ENCODE data around the gene XRN1. TPM values are rescaled to one million over a fixed set of nuclear protein-coding genes. Genes with fewer than 3 reads are reported as not detected.
"Not testable (repeated sequence)": the region's sequence is repeated elsewhere in the genome, so short reads cannot be mapped to it uniquely, and the experiment has no call there.

The XRN1 gene
- total and polyA plus RNA-seq, 2 donors (not counting 1 experiment from before 2014, with no cell fraction given) = 6.3 to 91.8 TPM

DNA sequence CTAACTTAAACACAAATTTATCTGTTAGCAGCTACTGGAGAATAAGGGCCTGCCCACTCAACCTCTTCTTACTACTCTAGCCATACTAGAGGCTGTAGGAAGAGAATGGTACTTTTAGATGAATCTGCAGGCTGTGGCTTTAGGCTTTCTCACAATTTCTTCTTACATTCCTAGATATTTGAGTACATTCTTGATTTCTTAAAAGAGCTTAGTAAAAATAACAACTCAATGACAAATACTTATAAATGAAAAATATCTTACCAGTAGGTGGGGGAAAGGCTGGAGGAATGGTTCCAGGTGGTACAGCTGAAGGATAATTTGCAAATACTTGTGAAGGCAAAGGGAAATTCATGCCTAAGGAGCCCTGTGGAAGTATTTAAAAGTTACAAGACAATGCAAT lies 129.5 kb downstream of the XRN1 start:
- intact Hi-C loops (cut with micrococcal nuclease) = no loop called here
- H3K9ac ChIP-seq (ENCODE audit: low read length) = no peak overlapping the region
- H3K4me3 Mint-ChIP-seq = no peak overlapping the region
- H3K9me3 ChIP-seq (ENCODE audit: control extremely low read depth in 1 of 3, control insufficient read depth in 2 of 3, insufficient read depth in 1 of 3, low read length in 2 of 3) = no peaks in the 10 kb centered on the region
- H3K27me3 ChIP-seq (replicated peaks in 1 of 4; ENCODE audit: control extremely low read depth in 1 of 4, control insufficient read depth in 3 of 4, insufficient read depth in 4 of 4, low read length in 3 of 4) = no peaks in the 10 kb centered on the region
- peaks cover 0 to 15% of the 10 kb centered on the region in 2 experiments for H3K36me3 ChIP-seq (replicated peaks in 1 of 2; ENCODE audit: control extremely low read depth in 1 of 2, control insufficient read depth in 1 of 2, extremely low read depth in 1 of 2, insufficient read depth in 2 of 2, low read length in 1 of 2)
- no peak overlapping the region for H3K4me2 ChIP-seq (replicated peaks; ENCODE audit: low read depth, low read length, poor library complexity, severe bottlenecking)
- no peak overlapping the region for H3K27ac ChIP-seq (ENCODE audit: low read length in 2 of 2)
- CTCF ChIA-PET = interaction anchor here (0.6 kb wide), 1 partner anchor 278 kb away, joined by 3 read pairs; no protein-coding TSS in a partner anchor
- H3K4me1 ChIP-seq (ENCODE audit: control insufficient read depth in 2 of 2, insufficient read depth in 2 of 2, low read length in 2 of 2) = no peaks in the 10 kb centered on the region
- H3K27me3 Mint-ChIP-seq = no peaks in the 10 kb centered on the region
- no peak overlapping the region for H3K4me3 ChIP-seq (ENCODE audit: control extremely low read depth in 1 of 5, extremely low read depth in 1 of 5, insufficient read depth in 1 of 5, low read depth in 2 of 5, low read length in 4 of 5)
- H4K20me1 ChIP-seq (ENCODE audit: control insufficient read depth, insufficient read depth, low read length, poor library complexity, severe bottlenecking) = no peaks in the 10 kb centered on the region
- H3K9me3 Mint-ChIP-seq (ENCODE audit: insufficient read depth) = no peaks in the 10 kb centered on the region
- no peak overlapping the region for H3K27ac Mint-ChIP-seq
- TF ChIP-seq, protein P1, sequence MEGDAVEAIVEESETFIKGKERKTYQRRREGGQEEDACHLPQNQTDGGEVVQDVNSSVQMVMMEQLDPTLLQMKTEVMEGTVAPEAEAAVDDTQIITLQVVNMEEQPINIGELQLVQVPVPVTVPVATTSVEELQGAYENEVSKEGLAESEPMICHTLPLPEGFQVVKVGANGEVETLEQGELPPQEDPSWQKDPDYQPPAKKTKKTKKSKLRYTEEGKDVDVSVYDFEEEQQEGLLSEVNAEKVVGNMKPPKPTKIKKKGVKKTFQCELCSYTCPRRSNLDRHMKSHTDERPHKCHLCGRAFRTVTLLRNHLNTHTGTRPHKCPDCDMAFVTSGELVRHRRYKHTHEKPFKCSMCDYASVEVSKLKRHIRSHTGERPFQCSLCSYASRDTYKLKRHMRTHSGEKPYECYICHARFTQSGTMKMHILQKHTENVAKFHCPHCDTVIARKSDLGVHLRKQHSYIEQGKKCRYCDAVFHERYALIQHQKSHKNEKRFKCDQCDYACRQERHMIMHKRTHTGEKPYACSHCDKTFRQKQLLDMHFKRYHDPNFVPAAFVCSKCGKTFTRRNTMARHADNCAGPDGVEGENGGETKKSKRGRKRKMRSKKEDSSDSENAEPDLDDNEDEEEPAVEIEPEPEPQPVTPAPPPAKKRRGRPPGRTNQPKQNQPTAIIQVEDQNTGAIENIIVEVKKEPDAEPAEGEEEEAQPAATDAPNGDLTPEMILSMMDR (IDR thresholded peaks at IDR 0.05) = no peak
- no peak for TF ChIP-seq EZH2 (IDR thresholded peaks at IDR 0.05; ENCODE audit: borderline replicate concordance, insufficient read depth, low read depth, low read length, poor library complexity, severe bottlenecking)
- no peaks in the 10 kb centered on the region for H3K79me2 ChIP-seq (ENCODE audit: control insufficient read depth, insufficient read depth, low read length)
- DNase-seq = no peak
- ATAC-seq (ENCODE audit: low read depth) = no peak
- POLR2A ChIA-PET = no interaction called here
- no peak overlapping the region for H2AFZ ChIP-seq (ENCODE audit: insufficient read depth, low read depth, low read length, poor library complexity, severe bottlenecking)
- no peaks in the 10 kb centered on the region for H3K4me1 Mint-ChIP-seq

DNA sequence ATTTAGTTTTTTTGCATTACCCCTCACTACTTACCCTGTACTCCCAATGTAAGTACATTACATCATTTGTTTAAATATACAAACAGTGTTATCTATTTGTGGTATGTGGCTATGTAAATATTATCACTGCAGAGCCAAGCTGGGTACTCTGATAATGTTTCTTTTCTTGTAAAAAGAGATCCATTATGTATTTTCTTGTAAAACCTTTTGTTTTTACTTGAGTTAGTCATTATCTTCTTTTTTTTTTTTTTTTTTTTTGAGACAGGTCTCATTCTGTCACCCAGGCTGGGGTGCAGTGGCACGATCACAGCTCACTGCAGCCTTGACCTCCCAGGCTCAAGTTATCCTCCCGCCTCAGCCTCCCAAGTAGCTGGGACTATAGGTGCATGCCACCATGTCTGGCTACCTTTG lies 131.9 kb downstream of the XRN1 start:
- peaks cover 0 to 35% of the 10 kb centered on the region in 2 experiments for H3K36me3 ChIP-seq (replicated peaks in 1 of 2; ENCODE audit: control extremely low read depth in 1 of 2, control insufficient read depth in 1 of 2, extremely low read depth in 1 of 2, insufficient read depth in 2 of 2, low read length in 1 of 2)
- H3K27ac ChIP-seq (ENCODE audit: low read length in 2 of 2); intact Hi-C loops (cut with micrococcal nuclease); H3K4me2 ChIP-seq (replicated peaks; ENCODE audit: low read depth, low read length, poor library complexity, severe bottlenecking); H2AFZ ChIP-seq (ENCODE audit: insufficient read depth, low read depth, low read length, poor library complexity, severe bottlenecking); DNase-seq; H3K9me3 Mint-ChIP-seq (ENCODE audit: insufficient read depth); H4K20me1 ChIP-seq (ENCODE audit: control insufficient read depth, insufficient read depth, low read length, poor library complexity, severe bottlenecking); H3K4me3 ChIP-seq (ENCODE audit: control extremely low read depth in 1 of 5, extremely low read depth in 1 of 5, insufficient read depth in 1 of 5, low read depth in 2 of 5, low read length in 4 of 5); H3K4me1 Mint-ChIP-seq; POLR2A ChIA-PET; CTCF ChIA-PET; H3K9ac ChIP-seq (ENCODE audit: low read length); H3K9me3 ChIP-seq (ENCODE audit: control extremely low read depth in 1 of 3, control insufficient read depth in 2 of 3, insufficient read depth in 1 of 3, low read length in 2 of 3); H3K79me2 ChIP-seq (ENCODE audit: control insufficient read depth, insufficient read depth, low read length); H3K27me3 ChIP-seq (replicated peaks in 1 of 4; ENCODE audit: control extremely low read depth in 1 of 4, control insufficient read depth in 3 of 4, insufficient read depth in 4 of 4, low read length in 3 of 4); H3K4me3 Mint-ChIP-seq; H3K27ac Mint-ChIP-seq; ATAC-seq (ENCODE audit: low read depth); H3K4me1 ChIP-seq (ENCODE audit: control insufficient read depth in 2 of 2, insufficient read depth in 2 of 2, low read length in 2 of 2); H3K27me3 Mint-ChIP-seq: not testable (repeated sequence)
- 100% methylated on average over 1 of the region's 2 CpGs for WGBS (ENCODE audit: insufficient coverage)
